ENCODE measurements around the gene ZNF608.

Gene ZNF608

DNA sequence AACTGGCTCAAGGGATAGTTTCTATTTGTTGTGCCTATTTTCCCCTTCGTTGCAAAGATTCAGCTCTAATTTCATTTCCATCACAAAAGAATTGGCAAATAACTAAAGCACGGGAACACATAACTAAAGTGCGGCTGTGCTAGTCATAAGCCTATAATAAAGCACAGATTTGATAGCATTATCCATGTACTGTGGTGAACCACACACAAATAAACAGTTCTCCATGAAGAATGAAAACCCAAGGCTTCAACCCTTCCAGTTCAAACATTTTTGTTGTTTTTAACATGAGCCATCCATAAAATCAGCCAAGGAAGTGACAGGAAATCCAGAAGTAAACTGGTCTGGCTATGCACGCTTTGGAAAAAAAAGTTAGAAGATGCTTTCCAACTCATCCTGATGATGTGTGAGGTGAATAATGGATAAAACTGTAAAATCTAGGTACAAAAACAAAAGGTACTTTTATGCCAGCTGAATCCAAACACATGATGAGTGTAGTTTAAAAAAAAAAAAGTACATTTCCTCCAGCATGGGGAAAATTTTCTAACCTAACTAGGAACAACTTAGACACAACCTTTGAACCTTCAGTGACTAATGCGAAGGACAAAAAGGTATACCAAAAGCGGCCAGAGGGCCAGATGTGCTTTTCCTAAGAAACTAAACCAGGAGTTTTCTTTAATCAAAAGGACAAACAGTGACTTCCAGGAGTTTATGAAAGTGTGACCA lies 10.2 kb downstream of the ZNF608 start:
- DNase-seq, result no peak

DNA sequence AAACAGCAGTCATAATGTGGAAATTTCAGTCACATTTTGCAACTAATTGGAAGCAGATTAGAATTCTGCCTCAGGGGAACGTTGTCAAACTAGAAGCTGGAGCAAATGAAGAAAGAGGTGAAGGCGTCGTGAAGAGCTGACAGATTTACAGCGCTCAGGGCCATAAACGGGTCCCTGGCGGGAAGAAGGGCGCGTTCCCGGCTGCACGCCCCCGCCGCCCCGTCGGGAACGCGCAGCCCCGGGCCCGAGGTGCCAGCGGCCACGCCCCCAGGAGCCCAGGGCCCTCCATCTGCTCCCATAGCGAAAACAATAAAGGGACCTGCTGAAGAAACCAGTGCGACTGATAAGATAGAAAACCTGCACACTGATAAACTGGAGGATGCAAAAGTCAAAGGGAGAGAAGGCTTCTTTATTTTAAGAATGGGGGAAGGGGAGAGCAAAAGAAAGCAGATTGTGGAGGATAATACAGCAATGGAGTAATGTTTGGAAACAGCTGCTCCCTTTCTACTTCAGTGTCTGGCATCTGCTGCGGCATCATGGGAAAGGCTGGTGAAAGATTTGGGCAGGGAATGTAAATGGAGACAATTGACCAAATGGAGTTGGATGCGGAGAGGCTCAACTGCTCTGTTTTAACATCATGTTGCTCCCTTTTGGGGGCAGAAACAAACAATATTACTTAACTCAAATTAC lies 11.1 kb downstream of the ZNF608 start:
- no peak for DNase-seq

DNA sequence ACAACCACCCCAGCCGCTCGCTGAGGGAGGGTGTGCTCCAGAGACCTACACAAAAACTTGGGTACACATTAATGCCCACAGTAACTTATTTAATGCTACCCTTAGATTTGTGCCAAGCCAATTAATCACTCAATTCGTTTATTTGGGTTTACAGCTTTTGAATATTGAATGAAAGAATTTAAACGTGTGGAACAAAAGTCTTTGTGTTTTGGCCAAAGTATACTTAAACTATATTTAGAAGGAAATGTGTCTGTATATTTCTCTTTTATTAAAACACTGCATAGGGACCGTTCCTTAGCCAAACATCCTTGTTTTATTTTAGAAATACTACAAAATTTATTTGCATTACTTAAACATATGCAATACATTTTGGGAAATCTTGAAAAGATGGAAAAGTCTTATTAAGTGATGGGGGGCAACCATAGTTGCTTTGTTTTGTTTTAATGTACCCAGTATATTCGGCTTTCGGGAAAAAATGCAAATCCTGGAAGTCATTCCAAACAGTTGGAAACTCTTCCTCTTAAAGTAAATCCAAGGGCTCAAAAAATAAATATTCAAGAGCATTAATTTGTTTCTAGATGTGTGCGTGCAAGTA lies 11.8 kb downstream of the ZNF608 start:
- no peak for DNase-seq

DNA sequence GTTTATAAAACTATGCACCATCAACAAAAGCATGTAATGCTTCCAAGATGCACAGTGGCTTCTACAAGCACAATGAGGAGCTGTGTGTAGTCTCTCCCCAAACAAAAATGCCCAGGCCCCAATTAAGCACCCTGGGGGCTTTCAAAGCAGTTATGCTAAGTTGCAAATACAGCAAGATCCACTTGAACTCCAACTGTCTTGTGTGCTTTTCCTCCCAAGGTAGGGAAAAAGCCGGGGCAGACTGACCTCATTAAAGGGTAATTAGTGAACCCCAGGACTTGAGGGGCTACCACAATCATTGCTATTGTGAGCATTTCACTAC lies 13.1 kb downstream of the ZNF608 start:
- DNase-seq, result no peak

DNA sequence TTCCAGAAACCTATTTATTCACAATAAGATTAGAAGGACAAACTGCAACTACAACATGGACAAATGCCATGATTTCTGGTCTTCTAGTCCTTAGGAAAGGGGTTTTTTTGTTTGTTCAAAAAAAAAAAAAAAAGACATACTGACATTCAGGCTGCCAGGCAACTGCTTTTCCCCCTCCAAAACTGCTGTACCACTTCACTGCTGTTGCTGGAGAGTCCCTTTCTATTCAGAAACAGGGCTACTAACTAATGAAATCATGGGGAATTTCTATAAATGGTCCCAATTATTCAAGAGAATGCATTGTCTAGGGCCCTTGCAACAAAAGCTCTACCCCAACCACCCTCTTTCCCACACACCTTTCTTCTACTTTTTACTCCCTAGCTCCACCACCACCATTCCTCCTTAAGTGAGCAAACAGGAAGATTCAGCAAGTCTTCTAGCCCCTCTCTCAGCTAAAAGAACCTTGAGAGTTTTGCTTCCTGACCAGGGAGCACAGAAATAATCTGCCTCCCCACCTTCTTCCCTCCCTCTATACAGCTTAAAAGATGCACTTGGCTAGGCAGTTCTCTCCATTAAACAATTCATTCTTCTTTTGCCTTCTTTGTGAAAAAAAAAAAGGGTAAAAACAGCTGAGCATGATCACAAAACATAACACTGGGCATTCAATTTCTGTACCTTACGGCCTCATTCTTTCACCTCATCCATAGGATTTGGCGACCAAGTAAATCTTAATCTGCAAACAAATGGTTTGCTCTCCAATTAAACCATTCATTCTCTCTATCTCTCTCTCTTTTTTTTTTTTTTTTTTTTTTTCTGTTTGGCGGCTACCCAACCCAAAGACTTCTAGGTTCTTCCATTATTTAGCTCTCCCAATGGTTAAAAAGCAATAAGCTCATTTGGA lies 13.8 kb downstream of the ZNF608 start:
- no peak for DNase-seq

DNA sequence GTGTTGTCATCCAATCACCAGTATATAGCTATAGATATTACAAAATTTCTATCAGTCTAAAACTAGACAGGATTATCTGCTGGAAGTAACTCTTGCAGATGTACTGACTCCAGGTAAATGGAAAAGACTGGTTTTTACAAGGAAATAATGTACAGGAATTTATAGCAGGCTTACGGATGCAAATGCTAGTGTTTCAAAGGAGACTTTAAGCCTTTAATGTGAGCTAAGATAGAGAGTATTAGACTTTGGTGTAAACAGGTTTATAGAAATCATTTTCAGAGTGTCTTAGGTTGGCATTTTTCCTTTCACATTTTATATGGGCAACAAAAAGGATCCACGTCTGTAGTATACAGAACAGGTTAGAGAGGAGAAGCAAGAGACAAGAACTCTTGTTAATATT lies 16.1 kb downstream of the ZNF608 start:
- no peak for DNase-seq

DNA sequence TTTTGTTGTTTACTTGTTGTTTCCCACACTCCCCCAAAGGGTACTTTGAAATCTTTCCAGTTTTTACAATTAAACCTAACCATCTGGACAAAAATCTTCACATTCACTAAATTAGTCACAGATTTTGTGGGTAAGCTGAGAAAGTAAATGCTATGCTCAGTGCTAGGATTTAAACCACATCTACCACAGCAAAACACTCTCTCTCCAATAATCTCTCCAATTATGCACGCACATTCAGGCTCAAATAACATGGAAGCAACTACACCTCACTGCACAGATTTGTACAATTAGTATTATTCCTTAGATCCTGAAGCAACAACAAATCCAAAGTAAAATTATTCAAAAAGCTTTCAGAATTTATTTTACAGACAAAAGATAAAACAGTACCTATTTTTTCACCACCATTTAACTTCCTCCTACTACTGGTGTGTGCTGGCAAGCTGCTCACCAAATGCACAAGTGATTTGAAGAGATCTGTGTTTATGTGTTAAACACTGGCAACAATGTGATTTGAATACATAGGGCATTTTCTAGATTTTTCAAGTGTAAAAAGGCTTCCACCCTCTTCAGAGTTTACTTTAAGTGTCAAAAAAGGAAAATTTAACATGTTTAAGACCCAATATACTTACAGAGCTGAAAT lies 16.6 kb downstream of the ZNF608 start:
- DNase-seq, result no peak

DNA sequence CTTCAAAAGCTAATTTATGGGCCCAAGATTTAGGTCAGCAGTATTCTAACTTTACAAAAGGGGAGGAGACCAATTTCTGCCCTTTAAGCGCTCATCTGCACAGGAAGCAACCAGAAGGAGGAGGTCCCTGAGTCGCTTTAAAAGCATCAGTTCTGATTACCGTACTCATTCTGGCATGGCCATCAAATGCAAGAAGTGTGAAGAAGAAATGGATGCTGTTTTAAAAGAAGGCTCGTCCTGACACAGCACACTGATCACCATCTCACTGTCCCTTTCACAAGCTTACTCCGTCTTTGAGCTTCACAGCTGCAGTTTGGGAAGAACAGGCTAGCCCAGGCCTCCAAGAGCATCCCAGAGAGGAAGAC lies 17.5 kb downstream of the ZNF608 start:
- no peak for DNase-seq

DNA sequence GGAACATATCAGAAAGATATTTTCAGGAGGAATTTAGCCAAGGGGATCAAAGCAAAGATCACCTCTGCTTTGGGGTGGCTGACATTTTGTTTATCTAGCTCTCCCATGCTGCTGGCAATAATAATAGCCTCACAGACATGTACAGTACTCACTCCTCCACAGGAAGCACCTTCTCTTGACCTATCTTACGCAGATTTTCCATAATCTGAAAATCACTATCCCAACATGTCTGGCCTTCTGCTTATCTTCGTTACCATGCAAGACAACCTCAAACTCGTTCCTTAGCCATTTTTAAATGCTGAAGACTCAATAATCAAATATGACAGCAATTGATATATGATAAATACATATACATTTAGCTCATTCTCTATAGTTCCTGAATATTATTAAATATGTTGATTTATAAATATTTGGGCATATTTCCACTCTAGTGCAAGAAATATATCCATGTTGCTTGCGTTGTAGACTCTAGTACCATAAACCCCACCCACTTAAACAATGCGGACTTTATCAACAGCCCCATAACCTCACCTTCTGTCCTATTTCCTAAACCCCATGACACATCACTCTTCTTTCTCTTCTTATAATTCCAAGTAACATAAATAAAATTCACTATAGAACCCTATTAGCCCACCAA lies 18.0 kb downstream of the ZNF608 start:
- no peak for DNase-seq

DNA sequence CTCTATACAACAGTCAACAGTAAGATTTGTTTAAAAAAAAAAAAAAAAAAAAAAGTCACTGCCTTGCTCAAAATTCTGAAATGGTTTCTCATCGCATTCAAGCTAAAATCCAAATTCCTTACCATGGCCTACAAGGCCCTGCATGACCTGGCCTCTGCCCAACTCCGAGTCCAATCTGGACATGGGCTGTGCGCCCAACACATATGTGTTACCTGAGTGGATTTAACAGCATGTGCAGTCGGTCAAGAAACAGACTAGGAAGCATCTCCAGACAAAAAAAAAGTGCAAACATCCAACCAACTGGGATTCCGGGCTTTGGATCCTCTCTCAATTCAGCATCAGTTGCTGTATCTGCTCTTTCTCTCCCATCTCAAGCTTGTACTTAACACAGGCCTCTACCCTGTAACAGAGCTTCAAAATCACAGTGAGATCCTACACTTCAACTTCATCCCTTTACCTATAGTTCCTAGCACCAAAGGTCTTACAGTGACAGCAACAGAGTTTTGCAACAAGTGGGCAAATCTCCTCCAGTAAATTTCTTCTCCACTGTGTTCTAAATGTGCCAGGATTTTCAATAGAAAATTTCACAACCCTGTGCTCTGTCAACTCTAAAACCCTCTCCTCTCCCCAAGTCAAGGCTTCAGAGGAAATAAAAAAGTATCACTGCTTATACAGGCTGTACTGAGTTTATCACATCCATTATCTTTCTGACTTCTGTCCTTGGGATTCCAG lies 19.6 kb downstream of the ZNF608 start:
- DNase-seq, result no peak

DNA sequence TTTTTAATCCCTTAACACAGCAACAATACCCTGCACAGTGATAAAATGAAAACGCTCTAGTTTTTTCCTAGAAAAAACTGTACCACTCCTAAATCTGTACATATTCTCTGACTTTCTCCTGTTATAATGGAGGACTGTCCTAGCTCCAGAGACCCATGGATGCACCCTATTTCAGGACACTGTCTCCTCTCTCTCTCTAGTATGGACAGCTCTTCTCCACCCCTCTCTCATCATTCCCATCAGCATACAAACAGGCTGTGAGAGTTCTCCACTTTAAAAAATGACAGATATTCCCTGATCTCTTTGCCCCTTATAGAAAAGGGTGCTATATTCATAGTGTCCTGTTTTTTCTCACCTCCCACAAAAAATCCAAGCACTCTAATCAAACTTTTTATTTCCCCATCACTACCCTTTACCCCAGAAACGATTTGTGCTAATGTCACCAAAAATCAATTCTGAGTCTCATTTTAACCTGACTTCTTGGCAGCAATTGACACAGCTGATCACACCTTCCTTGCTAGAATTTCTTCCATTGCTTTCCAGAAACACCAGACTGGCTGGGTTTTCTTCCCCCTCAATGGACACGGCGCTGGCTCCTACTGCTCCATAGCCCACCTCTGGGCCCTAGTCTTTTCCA lies 20.7 kb downstream of the ZNF608 start:
- no peak for DNase-seq

DNA sequence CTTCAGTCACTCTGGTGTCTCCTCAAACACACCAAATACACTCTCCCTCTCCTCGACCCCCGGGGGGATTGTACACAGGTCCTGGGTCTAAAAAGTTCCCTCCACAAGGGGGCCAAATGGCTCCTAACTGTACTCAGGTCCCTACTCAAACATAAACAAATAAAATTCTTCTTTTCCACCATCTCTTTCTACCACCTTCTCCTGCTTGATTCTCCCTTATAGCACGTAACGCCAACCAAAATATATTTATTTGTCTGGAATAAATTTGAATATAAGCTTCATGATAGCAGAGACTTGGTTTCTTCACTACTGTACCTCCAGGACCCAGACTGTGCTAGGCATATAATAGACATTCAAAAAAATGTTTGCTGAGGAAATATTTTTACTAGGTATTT lies 21.4 kb downstream of the ZNF608 start:
- DNase-seq, result no peak

DNA sequence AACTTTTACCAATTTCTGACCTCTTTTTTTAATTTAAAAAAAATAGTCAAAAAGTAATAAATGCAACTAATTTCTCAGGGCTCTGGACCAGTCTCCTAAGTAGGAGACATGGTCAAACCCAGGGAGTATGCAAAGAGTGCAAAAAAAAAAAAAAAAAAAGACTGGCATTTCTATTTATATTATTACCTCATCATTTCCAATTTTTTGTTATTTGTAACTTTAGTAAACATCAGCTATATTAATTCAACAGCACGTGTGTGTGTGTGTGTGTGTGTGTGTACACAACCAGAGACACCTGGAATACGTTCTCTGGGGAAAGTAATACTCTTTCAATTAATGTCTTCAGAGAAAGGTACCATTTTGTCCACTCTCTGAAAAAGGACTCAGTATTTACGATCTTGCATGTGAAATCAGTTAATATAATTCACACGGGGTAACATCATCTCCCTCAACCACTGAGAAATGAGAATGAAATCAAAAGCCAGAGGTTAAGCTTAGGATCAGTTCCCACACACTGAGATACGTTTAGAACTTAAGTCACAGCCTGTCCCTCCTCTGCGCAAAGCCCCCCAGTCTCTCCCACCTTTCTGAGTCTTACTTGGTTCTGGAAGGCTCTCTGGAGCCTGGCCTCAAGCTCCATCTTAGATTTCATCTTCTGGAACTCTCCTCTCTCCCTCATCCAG lies 21.9 kb downstream of the ZNF608 start:
- no peak for DNase-seq

DNA sequence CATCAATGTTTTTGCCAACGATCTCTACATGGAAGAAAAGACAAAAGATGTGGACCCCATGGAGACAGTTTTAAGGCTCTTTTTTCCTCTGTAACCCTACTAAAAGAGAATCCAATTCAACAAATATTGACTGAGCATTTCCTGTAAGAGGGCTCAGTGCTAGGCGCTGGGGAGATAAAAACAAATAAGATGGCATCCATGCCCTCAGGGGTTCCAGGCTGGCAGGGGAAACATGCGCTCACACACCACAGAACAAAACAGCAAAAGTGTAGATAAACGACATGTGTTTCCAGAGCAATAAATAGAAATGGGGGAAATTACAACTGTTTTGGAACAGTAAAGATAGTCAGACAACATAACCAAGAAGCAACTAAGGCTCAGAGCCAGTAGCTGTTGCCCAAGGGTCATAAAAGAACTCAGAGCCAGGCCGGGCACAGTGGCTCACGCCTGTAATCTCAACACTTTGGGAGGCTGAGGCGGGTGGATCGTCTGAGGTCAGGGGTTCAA lies 25.2 kb downstream of the ZNF608 start:
- no peak for DNase-seq

DNA sequence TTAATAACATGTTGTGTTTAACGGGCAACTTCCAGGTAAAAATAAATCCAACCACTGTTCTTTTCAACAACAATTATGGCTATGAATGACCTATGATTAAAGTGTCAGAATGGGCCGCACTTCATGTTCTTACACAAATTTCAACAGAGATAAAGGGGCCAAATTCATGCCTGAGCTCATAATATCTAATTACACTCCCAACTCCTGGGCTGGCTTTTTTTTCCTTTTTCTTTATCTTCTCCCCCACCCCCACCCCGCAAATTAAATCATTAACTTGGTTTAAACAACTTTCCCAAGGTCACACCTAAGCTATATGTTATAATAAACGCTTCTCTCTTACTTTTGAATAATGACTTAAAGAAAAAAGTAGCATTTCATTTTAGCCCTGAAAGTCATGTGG lies 25.8 kb downstream of the ZNF608 start:
- DNase-seq, result no peak

DNA sequence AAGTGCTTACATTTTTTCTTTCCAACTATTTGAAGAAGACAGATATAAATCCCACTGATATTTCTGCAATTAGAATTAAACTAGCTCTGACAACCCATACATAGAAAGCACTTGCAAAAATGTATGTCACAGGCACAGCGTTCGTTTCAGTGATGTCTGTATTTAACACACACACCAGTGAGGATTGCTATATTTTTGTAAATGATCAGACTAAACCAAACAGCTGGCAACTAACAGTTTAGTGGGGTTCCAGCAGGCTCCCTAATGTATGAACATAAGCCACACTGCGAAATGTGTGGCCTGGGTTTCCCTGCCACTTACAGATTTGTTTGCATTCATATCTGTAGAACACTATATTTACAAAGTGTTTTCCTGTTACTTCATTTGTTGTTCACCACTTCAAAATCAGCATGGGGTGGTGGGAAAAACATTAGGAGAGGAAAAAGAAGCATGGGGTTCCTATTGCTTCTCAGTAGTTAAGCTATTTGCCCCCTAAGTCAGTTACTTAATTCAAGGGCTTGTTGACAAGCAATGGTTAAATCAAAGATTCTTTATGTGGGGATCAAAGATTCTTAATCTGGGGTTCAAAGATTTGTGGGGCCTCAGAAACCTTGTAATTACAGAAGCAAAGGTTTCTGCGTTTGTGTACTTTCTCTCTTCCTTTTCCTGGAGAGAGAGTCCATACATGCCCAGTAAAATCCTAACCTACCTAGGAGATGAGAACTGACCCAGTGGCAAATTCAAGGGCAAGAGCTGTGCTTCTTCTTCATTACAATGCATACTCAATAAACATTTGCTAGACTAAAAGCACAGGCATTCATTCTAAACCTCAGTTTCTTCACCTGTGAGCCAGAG lies 27.1 kb downstream of the ZNF608 start:
- no peak for DNase-seq

DNA sequence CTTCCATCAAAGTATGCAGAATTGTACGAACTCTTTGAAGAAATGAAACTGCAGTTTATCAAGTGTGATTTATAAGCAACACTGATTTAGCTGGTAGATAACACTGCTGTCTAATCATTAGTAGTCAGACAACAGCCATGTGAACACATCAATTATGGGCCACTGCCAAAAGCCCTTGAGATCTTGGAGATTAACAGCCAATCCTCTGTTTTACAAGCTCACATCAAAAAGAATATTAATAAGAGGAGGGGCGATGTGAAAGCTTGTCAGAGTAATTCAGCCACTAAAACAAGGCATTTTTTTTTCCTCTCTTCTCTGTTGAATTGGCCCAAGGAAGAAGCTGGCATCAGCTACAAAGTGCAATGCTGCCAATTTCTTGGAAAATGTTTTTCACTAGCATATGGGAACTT lies 28.1 kb downstream of the ZNF608 start:
- DNase-seq, result no peak

DNA sequence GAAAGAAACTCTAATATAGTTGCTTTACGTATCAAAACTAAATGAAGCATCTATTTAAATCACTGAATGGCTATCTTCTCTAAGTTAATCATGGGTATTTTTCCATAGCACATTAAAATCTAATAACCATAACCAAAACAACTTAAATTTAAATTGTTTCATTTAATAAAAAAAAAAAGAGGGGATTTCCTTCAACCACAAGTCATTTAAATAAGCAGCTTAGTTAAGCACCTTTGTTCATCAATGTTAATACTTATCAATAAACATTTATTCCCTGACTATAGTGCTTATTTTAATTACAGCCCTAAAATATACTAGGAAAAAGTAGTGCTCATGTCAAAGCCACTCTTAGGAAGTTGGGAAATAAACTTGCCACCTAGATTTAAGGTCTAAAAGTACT lies 30.3 kb downstream of the ZNF608 start:
- no peak for DNase-seq

DNA sequence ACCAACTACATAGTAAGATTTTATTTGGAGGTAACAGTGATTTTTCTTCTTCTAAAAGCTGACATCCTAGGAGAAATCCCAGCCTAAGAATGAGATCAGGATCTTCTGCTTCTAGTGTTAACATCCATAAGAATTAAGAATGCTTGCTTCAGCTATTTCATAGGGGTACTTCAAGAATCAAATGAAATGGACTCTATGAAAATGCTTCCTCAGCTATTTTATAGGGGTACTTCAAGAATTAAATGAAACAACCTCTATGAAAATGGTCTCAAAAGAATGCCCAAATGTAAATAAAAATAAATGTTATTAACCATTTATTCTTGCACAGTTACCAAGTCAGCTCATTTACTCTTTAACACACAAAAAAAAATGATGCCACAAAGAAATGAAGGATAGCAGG lies 31.5 kb downstream of the ZNF608 start:
- DNase-seq, result no peak

DNA sequence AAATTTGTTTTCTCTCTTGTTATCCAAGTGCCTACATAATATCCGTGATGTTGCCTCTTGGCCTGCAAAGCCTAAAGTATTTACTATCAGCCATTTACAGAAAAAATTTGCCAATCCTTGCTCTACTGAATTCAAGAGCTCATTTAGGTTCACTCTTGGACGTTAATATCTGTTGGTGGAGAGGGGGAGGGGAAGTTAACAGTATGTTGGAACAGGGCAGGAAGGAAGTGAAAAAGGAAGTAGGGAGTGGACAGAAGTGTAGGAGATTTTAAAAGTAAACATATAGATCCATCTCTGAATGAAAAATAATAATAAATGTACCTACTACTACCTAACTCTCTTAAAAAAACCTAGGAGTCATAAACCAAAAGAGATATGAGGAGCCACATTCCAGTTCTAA lies 32.8 kb downstream of the ZNF608 start:
- DNase-seq, result no peak

All from stimulated activated CD4-positive, alpha-beta T cell treated with anti-CD3 and anti-CD28 coated beads, Interleukin-15, amount 100 ng/mL, for 24 hours (primary cell).